K562 (cell line): ENCODE data around the gene METAP1D. TPM values are rescaled to one million over a fixed set of nuclear protein-coding genes. Genes with fewer than 3 reads are reported as not detected.

Experiments used
- ATAC-seq: fragments of 200-7000 bp; cut with Tn5 transposase; 3 replicates; pipeline ENCODE4 v1.9.1; 2020; ENCODE audit warnings: moderate library complexity
- BruUV-seq: library from RNA; stranded (reverse); fragments of 400-500 nt; replicated peaks from 2 replicates; lab custom pipeline; 2021; lab: Mats Ljungman, UMichigan
- CTCF ChIA-PET: fragments of 300-600 bp; formaldehyde crosslinking; extraction: SDS; loops from one replicate; lab custom pipeline; 2021; ENCODE audit warnings: low intra/inter-chr PET ratio; lab: Yijun Ruan, JAX
- POLR2A ChIA-PET: fragments of 300-600, 350-650 bp; sonication (Branson Sonifier 250); formaldehyde crosslinking; extraction: SDS; loops from one replicate; lab custom pipeline; 2021; ENCODE audit warnings: antibody characterized with exemption, inconsistent platforms; lab: Yijun Ruan, JAX
- DNase-seq, 4 experiments: peaks; one replicate each; pipeline versions ENCODE4 v3.0.0 to v3.0.0-alpha.2; 2011 to 2018; ENCODE audit warnings: low spot score in 3 of 4, mixed read lengths in 3 of 4; ENCODE audit errors: extremely low read depth in 1 of 4
- FAIRE-seq: peaks from 2 replicates; lab custom pipeline; 2011; peaks lifted over from hg19 to GRCh38; lab: Jason Lieb, UNC
- H2AFZ ChIP-seq: 2 replicates; pipeline ENCODE4 v1.6.0; 2011; ENCODE audit warnings: low read depth, low read length, control low read depth, inconsistent platforms
- H3K27ac ChIP-seq: fragments of 200-600 bp; 3 replicates; pipeline ENCODE4 v1.8.0; 2011; ENCODE audit warnings: low read depth, mild to moderate bottlenecking, control low read depth, inconsistent platforms, low read length, moderate library complexity, mixed read lengths; ENCODE audit errors: extremely low read depth
- H3K27me3 ChIP-seq, 2 experiments: fragments of 300-600 bp in 1 of 2; 2 replicates in 1 of 2; 3 replicates in 1 of 2; pipeline versions ENCODE4 v1.6.0 to v1.8.0; 2011; ENCODE audit warnings: inconsistent platforms in 2 of 2, low read length in 2 of 2, mild to moderate bottlenecking in 1 of 2, mixed read lengths in 1 of 2, moderate library complexity in 1 of 2; ENCODE audit not compliant: control insufficient read depth in 2 of 2, insufficient read depth in 2 of 2
- H3K36me3 ChIP-seq: fragments of 300-600 bp; 3 replicates; pipeline ENCODE4 v1.8.0; 2011; ENCODE audit warnings: mild to moderate bottlenecking, low read length, inconsistent platforms; ENCODE audit not compliant: control insufficient read depth, insufficient read depth
- H3K4me1 ChIP-seq, 2 experiments: fragments of 200-600 bp in 1 of 2; replicated peaks in 1 of 2; 2 replicates in 1 of 2; 3 replicates in 1 of 2; pipeline versions ENCODE4 v1.5.1 to v1.8.0; 2011; ENCODE audit warnings: inconsistent platforms in 2 of 2, low read length in 2 of 2, mild to moderate bottlenecking in 1 of 2, mixed read lengths in 1 of 2, moderate library complexity in 1 of 2; ENCODE audit not compliant: control insufficient read depth in 2 of 2, insufficient read depth in 2 of 2
- H3K4me2 ChIP-seq: 2 replicates; pipeline ENCODE4 v1.6.1; 2011; ENCODE audit warnings: low read length, control low read depth, inconsistent platforms, mixed read lengths; ENCODE audit not compliant: insufficient read depth
- H3K4me3 ChIP-seq: fragments of 200-600 bp; sonication (generic), shearing (Covaris generic); 2 replicates; pipeline ENCODE4 v1.5.1; 2016; ENCODE audit warnings: control low read depth, inconsistent platforms
- H3K79me2 ChIP-seq: fragments of 200-600 bp; 3 replicates; pipeline ENCODE4 v1.8.0; 2011; ENCODE audit warnings: low read length, inconsistent platforms; ENCODE audit not compliant: control insufficient read depth, insufficient read depth
- H3K9ac ChIP-seq, 2 experiments: 2 replicates each; pipeline versions ENCODE4 v1.6.0 to v1.6.1; 2011; ENCODE audit warnings: low read depth in 2 of 2, low read length in 2 of 2, control low read depth in 1 of 2, inconsistent platforms in 1 of 2, mild to moderate bottlenecking in 1 of 2, mixed read lengths in 1 of 2; ENCODE audit not compliant: insufficient read depth in 1 of 2
- H3K9me1 ChIP-seq: one replicate; pipeline ENCODE4 v1.6.0; 2011; ENCODE audit warnings: inconsistent platforms, mild to moderate bottlenecking, low read length, moderate library complexity; ENCODE audit not compliant: control insufficient read depth, insufficient read depth
- H3K9me3 ChIP-seq: replicated peaks from 2 replicates; pipeline ENCODE4 v1.5.1; 2011; ENCODE audit warnings: low read depth, low read length, inconsistent platforms; ENCODE audit not compliant: control insufficient read depth, insufficient read depth
- H4K20me1 ChIP-seq: replicated peaks from 2 replicates; pipeline ENCODE4 v1.6.1; 2011; ENCODE audit warnings: low read length, inconsistent platforms, mixed read lengths; ENCODE audit not compliant: control insufficient read depth, insufficient read depth
- CAMTA2 ChIP-seq: fragments of 250-450 bp; sonication (Bioruptor Pico); conservative IDR thresholded peaks from 2 replicates; pipeline ENCODE4 v1.5.1; 2022
- POLR2AphosphoS5 ChIP-seq: IDR thresholded peaks from 2 replicates; pipeline ENCODE4 v1.6.1; 2011; ENCODE audit warnings: mild to moderate bottlenecking, low read depth, low read length, moderate library complexity; ENCODE audit not compliant: control insufficient read depth, insufficient read depth
- ZNF699 ChIP-seq: fragments of 250-450 bp; sonication (Bioruptor Pico); IDR thresholded peaks from 2 replicates; pipeline ENCODE4 v1.8.0; 2021; ENCODE audit warnings: mild to moderate bottlenecking, moderate library complexity; ENCODE audit not compliant: insufficient replicate concordance
- WGBS: fragments of 100-300 bp; shearing (Covaris generic); methylation state at CpG from one replicate; pipeline ENCODE4 v1.1.6; 2016; ENCODE audit warnings: low coverage, mixed read lengths; ENCODE audit not compliant: insufficient coverage; ENCODE audit errors: missing lambda C conversion rate; 5-methylcytosine and 5-hydroxymethylcytosine counted together
- in situ Hi-C: fragments of 300-500 bp; cut with MboI; formaldehyde crosslinking; loops from 4 replicates; pipeline ENCODE4 v1.15.0; 2018; ENCODE audit warnings: inconsistent platforms, mixed read lengths
- intact Hi-C: fragments of 100-400 bp; cut with micrococcal nuclease; formaldehyde crosslinking; loops from 2 replicates; pipeline ENCODE4 v1.14.2; 2022
- polyA plus RNA-seq, 8 experiments: library from polyadenylated mRNA; depleted of rRNA in 4 of 8; stranded (reverse) in 5 of 8; unstranded in 3 of 8; fragments of >200 nt; fragmentation: Nextera tagmentation in 2 of 8; fragmentation: Illumina TruSeq in 1 of 8; extraction: Ambion mirVana in 2 of 8; extraction: Trizol in 1 of 8; gene quantifications; 2 replicates each; pipeline versions ENCODE4 v1.2.1 to v1.2.3, GENCODE V29; 2011 to 2014; ENCODE audit warnings: inconsistent platforms in 1 of 8, missing spikeins in 1 of 8
- total RNA-seq, 7 experiments: library from RNA; depleted of rRNA in 6 of 7; stranded (reverse); fragments of >200 nt in 6 of 7; fragmentation: Illumina TruSeq in 2 of 7; extraction: Trizol in 2 of 7; gene quantifications; 2 replicates each; pipeline versions ENCODE4 v1.2.1 to v1.2.3, GENCODE V29; 2011 to 2021; ENCODE audit warnings: low replicate concordance in 1 of 7

Gene METAP1D
- total and polyA plus RNA-seq, 9 of the 15 experiments (the other 6 are each of a cell fraction or from before 2014, with no cell fraction given), result 8.0 to 23.4 (median 15.7) TPM

- no peak for TF ChIP-seq ZNF699 (CRISPR knock-in tag)
Measured at GRCh38 chr2:171952748-171953147, 47.0 kb upstream of the METAP1D start (continued).

- ChIA-PET CTCF (interaction anchor here (2.1 kb wide), 1 partner anchor 147 kb away, joined by 15 read pairs; the partner anchor contains the start of gene DLX2), POLR2A (interaction anchor here (0.7 to 2.2 kb wide), 3 partner anchors 13 to 59 kb away, joined by 3 to 8 read pairs (median 3); partner anchors contain the start of gene HAT1)
- TSS peak; percentile 6 for BruUV-seq
- H3K9ac ChIP-seq, result peak overlapping the region in 1 of 2 experiments; percentile 5; a peak in 1 of 4 replicates
- peak; percentile 33 for ATAC-seq
- H2AFZ ChIP-seq, result no peak overlapping the region
- H3K4me1 ChIP-seq, result no peaks in the 10 kb centered on the region; a peak in 1 of 5 replicates
- no peak overlapping the region for H3K27ac ChIP-seq
- in situ Hi-C loops, result no loop called here
- no peaks in the 10 kb centered on the region for H4K20me1 ChIP-seq
- no peaks in the 10 kb centered on the region for H3K27me3 ChIP-seq
- FAIRE-seq, result no peak
- H3K4me3 ChIP-seq, result no peak overlapping the region
- WGBS, result 90% methylated on average over 7 of the region's 7 CpGs
- H3K9me1 ChIP-seq, result no peaks in the 10 kb centered on the region
- H3K9me3 ChIP-seq, result no peaks in the 10 kb centered on the region
- H3K36me3 ChIP-seq, result peaks cover 65% of the 10 kb centered on the region
- intact Hi-C loops, result no loop called here
- DNase-seq, result no peak
- TF ChIP-seq CAMTA2 (CRISPR knock-in tag) (no peak), POLR2AphosphoS5 (0 out of 2 replicates have a peak, but pooled peaks have one; percentile 3)
- no peak overlapping the region for H3K4me2 ChIP-seq
- H3K79me2 ChIP-seq, result peaks cover 14% of the 10 kb centered on the region; the same call in 1 of the 3 replicates
Measured at GRCh38 chr2:171956135-171956825, 43.5 kb upstream of the METAP1D start.
